Stimulated activated CD8-positive, alpha-beta memory T cell treated with anti-CD3 and anti-CD28 coated beads, Interleukin-2, amount 100 ng/mL, for 1 hour (primary cell): Measurements from ENCODE around the gene VPS8.

Experiments
- DNase-seq, 2 donors: peaks; one replicate each; pipeline ENCODE4 v3.0.0-alpha.2; 2020; ENCODE audit warnings: low read depth in 2 of 2

The VPS8 gene

GRCh38 chr3:185056908-185057307 is 244.9 kb downstream of the VPS8 start:
- DNase-seq: no peak

- no peak for DNase-seq
These were observed 245.9 kb downstream of the VPS8 start for GRCh38 chr3:185057829-185058228.

- DNase-seq: no peak
These were observed 246.8 kb downstream of the VPS8 start for GRCh38 chr3:185058796-185059195.

- no peak for DNase-seq
These were observed 247.8 kb downstream of the VPS8 start for GRCh38 chr3:185059766-185060165.

- DNase-seq: no peak
These were observed 248.7 kb downstream of the VPS8 start for GRCh38 chr3:185060655-185061054.

- DNase-seq: no peak
These were observed 250.2 kb downstream of the VPS8 start for GRCh38 chr3:185062191-185062590.

- DNase-seq: no peak
These were observed 251.5 kb downstream of the VPS8 start for GRCh38 chr3:185063431-185063830.

- DNase-seq: no peak
These were observed 253.1 kb downstream of the VPS8 start for GRCh38 chr3:185065059-185065458.

- no peak for DNase-seq
These were observed 254.3 kb downstream of the VPS8 start for GRCh38 chr3:185066251-185066650.

- no peak for DNase-seq
These were observed 255.2 kb downstream of the VPS8 start for GRCh38 chr3:185067173-185067572.

- DNase-seq: no peak
These were observed 257.4 kb downstream of the VPS8 start for GRCh38 chr3:185069037-185070030.

GRCh38 chr3:185070491-185071286 is 258.7 kb downstream of the VPS8 start:
- no peak for DNase-seq

GRCh38 chr3:185071287-185071800 is 259.4 kb downstream of the VPS8 start:
- DNase-seq: no peak

- no peak for DNase-seq
These were observed 263.6 kb downstream of the VPS8 start for GRCh38 chr3:185075547-185075946.

- DNase-seq: no peak
These were observed 264.3 kb downstream of the VPS8 start for GRCh38 chr3:185076219-185076618.

- no peak for DNase-seq
These were observed 267.7 kb downstream of the VPS8 start for GRCh38 chr3:185079625-185080024.

GRCh38 chr3:185081521-185081920 is 269.6 kb downstream of the VPS8 start:
- DNase-seq: no peak

GRCh38 chr3:185082149-185082548 is 270.2 kb downstream of the VPS8 start:
- DNase-seq: no peak

- no peak for DNase-seq
These were observed 270.9 kb downstream of the VPS8 start for GRCh38 chr3:185082829-185083228.

- DNase-seq: no peak
These were observed 272.4 kb downstream of the VPS8 start for GRCh38 chr3:185084402-185084801.

- DNase-seq: no peak
These were observed 272.9 kb downstream of the VPS8 start for GRCh38 chr3:185084901-185085300.

- no peak for DNase-seq
These were observed 275.5 kb downstream of the VPS8 start for GRCh38 chr3:185087419-185087818.
